GM20431 (cell line): Measurements from ENCODE around the gene CSPG4.
"Not testable (repeated sequence)": the region's sequence is repeated elsewhere in the genome, so short reads cannot be mapped to it uniquely, and the experiment has no call there.

Source experiments
- in situ Hi-C: fragments of 300-500 bp; cut with MseI, MboI; formaldehyde crosslinking; loops from one replicate; pipeline ENCODE4 v1.15.0; 2020; ENCODE audit warnings: low sequenced_read_pairs; ENCODE audit not compliant: unreplicated experiment

The CSPG4 gene

DNA sequence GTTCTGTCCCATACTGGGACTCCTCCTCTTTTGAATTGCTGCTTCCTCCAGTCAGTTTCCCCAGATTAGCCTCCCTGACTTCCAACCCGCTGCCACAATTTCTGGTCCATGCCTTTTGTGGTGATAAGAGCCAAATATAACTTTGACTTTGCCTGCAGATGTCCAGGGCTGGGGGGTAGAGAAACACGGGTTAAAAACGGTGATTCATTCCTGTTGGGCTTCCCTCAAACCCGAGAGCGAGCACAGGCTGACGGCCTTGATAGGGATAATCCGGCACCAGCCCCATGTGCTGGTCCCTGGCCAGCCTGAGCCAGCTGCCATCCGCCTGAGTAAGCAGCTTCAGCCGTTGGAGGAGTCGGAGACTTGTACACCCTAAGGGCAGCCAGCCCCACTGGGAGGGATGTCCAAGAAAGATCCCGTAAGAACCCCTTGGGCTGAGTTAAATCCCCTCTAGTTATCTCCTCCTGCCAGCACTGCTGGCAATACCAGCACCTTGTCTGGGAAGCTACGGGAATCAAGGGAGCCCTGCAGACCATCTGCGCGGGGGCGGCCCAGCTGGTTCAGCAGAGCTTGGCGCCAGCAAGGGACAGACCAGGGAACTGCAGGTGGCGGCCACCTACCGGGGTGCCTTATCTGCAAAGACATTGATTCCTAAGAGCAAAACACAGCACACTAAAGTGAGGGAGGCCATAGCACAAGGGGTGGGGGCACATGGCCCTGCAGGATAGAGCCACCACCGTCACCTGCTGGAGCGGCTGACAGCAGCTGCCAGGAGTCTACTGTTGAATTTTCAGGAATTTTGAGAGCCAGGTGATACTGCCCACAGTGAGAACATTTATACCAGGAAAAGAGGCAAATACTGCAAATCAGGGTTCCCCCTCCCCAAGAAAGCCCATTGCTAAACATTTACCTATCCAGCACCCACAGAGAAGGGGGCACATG, 18.1 kb downstream of the CSPG4 start:
- in situ Hi-C loops: no loop called here

GRCh38 chr15:75693501-75694240, 19.0 kb downstream of the CSPG4 start:
- in situ Hi-C loops: no loop called here

GRCh38 chr15:75693028-75693427, 19.6 kb downstream of the CSPG4 start:
- in situ Hi-C loops: not testable (repeated sequence)

- in situ Hi-C loops: not testable (repeated sequence)
Observed at GRCh38 chr15:75692311-75692710, 20.3 kb downstream of the CSPG4 start.

- in situ Hi-C loops: loop anchor here (10.0 kb wide), 1 partner anchor 115 kb away; no protein-coding TSS in a partner anchor
Observed at GRCh38 chr15:75689429-75689828, 23.2 kb downstream of the CSPG4 start.

DNA sequence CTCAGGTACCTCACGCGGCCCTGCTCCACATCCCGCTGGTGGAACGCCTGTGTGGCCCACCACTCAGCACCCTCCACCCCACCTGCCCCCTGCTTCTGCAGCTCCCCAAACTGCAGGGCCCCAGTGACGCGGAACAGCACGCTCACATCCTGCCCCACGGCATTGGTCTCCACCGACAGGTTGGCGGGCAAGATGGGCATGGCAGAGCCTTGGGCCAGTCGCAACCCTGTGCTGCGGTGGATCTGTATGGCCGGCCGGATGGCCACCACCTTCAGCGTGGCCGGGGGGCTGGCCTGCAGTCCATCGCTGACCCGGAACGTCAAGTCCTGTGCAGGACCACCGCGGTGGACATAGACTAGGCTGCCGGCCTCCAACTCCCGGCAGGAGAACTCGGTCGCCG, 23.8 kb downstream of the CSPG4 start:
- in situ Hi-C loops: loop anchor here (10.0 kb wide), 1 partner anchor 116 kb away; no protein-coding TSS in a partner anchor

DNA sequence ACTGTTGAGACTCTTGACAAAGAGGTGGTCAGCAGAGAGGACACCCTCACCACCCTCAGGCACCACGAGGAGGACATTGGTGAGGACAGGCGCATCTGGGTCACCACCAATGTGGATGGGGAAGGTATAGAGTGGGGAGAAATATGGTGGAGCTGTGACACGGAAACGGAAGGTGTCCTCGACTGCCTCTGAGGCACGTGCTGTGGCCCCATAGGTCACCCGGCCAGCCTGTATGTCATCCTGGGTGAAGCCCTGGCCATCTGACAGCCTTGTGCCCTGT, 24.4 kb downstream of the CSPG4 start:
- in situ Hi-C loops: loop anchor here (10.0 kb wide), 1 partner anchor 117 kb away; no protein-coding TSS in a partner anchor

- in situ Hi-C loops: loop anchor here (10.0 kb wide), 1 partner anchor 117 kb away; no protein-coding TSS in a partner anchor
Observed at GRCh38 chr15:75687486-75688277, 25.0 kb downstream of the CSPG4 start.

DNA sequence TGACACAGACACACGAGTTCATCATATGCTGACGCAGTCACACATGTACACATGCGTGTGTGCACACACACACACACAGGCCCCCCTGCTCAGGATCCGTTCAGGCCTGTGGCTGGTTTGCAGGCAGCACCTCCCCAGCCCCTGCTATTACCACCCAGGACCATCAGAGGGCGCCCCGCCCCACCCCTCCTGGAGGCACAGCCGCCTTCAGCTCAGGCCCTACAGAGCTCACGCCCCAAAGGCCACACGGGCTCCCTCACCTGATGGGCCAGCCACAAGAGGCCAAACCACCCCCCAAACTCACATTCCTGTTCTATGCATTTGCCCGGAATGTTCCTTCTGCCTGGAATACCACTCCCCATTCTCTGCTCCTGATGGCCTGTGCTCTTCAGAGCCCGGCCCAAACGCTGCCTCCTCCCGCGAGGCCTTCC, 26.4 kb downstream of the CSPG4 start:
- in situ Hi-C loops: loop anchor here (10.0 kb wide), 1 partner anchor 119 kb away; no protein-coding TSS in a partner anchor

- in situ Hi-C loops: loop anchor here (10.0 kb wide), 1 partner anchor 120 kb away; no protein-coding TSS in a partner anchor
Observed at GRCh38 chr15:75685195-75685594, 27.5 kb downstream of the CSPG4 start.

- in situ Hi-C loops: loop anchor here (10.0 kb wide), 1 partner anchor 120 kb away; no protein-coding TSS in a partner anchor
Observed at GRCh38 chr15:75684648-75685047, 28.0 kb downstream of the CSPG4 start.

DNA sequence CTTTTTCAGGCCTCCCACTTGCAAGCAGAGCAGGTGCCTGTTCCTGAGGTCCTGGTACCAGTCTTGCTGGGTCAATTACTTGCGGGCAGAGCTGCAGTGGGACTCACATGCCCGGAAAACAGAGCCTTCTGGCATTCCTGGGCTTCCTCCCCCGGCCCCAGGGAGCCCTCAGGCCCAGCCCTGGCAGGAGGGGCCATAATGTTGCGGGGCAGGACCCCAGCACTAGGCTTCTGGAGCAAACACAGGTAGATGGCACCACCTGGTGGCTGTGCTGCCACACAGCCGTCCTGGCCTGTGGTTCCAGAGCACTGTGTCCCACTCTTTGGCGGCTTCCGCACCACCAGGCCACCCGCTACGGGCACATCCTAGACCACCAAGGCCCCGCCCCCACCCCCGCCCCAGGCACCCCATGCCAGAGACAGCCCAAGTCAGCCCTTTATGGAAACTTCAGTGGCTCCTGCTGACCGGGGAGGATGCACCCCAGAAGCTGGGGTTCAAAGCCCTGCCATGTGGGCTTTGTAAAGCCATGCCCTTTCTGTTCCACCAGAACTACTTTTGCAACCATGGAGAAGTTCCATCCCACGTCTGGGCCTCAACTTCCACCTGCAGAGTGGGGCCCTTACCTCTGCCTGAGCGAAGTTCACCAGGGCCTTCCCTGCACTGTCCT, 28.9 kb downstream of the CSPG4 start:
- in situ Hi-C loops: loop anchor here (10.0 kb wide), 1 partner anchor 121 kb away; no protein-coding TSS in a partner anchor

GRCh38 chr15:75682181-75683135, 30.2 kb downstream of the CSPG4 start:
- in situ Hi-C loops: loop anchor here (10.0 kb wide), 1 partner anchor 122 kb away; no protein-coding TSS in a partner anchor

GRCh38 chr15:75680007-75680789, 32.5 kb downstream of the CSPG4 start:
- in situ Hi-C loops: loop anchor here (10.0 kb wide), 1 partner anchor 125 kb away; no protein-coding TSS in a partner anchor

DNA sequence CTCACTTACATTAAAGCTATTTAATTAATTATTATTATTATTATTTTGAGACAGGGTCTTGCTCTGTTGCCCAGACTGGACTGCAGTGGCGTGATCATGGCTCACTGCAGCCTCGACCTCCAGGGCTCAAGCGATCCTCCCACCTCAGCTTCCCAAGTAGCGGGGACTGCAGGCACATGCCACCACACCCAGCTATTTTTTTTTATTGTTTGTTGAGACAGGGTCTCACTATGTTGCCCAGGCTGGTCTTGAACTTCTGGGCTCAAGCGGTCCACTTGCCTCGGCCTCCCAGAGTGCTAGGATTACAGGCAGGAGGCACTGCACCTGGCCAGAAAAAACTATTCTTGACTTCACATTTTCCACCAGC, 34.3 kb downstream of the CSPG4 start:
- in situ Hi-C loops: not testable (repeated sequence)

DNA sequence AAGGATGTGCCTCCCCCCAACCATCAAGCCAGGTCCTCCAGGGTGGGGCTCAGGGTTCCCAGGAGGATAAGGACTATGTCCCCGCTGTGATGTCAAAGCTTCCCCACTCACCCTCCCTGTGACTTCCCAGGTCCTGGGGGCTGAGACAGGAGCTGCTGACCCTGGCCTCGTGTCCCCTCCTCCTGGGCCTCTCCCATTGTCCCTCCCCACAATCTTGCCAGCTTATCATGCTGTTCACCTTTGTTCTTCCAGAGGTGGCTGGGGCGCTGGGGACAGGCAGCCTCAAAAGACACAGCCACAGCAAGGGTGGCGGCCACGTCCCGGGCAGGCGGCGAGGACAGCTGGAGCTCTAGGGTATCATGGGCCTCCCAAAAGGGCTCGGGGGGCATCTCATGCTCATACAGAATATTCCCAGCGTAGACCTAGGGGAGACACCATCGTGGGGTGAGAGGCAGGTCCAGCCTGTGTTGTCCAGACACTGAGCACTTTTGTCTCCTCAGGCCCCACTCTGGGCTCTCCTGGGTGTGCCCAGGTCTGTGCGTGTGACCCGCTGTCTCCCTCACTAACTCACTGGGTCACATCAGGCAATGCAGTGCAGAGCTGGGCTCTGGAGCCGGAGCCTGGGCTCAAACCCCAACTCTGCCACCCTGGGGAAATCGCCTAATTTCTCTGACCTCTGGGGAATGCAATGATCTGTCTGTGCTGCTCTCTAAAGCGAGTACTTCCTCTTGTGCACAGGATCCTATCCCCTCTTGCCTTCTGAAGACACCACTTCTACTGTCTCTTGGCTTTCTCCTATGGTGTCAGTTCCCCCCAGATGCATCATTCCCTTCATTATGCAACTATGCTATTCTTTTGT, 35.0 kb downstream of the CSPG4 start:
- in situ Hi-C loops: no loop called here
